K562 (cell line): ENCODE data around the gene TMEM92. TPM values are rescaled to one million over a fixed set of nuclear protein-coding genes. Genes with fewer than 3 reads are reported as not detected.

Source experiments
- FOXJ3 ChIP-seq: sonication (generic); formaldehyde crosslinking; IDR thresholded peaks from 2 replicates; pipeline ENCODE4 v1.4.0; 2020; ENCODE audit warnings: mild to moderate bottlenecking, missing genetic modification reagents
- HEY1 ChIP-seq: fragments of 250-450 bp; sonication (Bioruptor Pico); IDR thresholded peaks from 2 replicates; pipeline ENCODE4 v1.5.0; 2020; ENCODE audit warnings: mild to moderate bottlenecking, moderate library complexity, borderline replicate concordance
- KAT8 ChIP-seq: fragments of 450-650 bp; IDR thresholded peaks from 2 replicates; pipeline ENCODE4 v1.6.1; 2016; ENCODE audit warnings: low read depth, mild to moderate bottlenecking
- MBD1 ChIP-seq: fragments of 250-450 bp; sonication (Bioruptor Pico); IDR thresholded peaks from 2 replicates; pipeline ENCODE4 v1.8.0; 2022; ENCODE audit warnings: inconsistent platforms
- MIER1 ChIP-seq: fragments of 450-650 bp; IDR thresholded peaks from 2 replicates; pipeline ENCODE4 v1.6.1; 2016; ENCODE audit warnings: antibody characterized with exemption, mild to moderate bottlenecking, low read depth
- PRDM10 ChIP-seq: fragments of 450-650 bp; IDR thresholded peaks from 2 replicates; pipeline ENCODE4 v1.6.1; 2018; ENCODE audit not compliant: partially characterized antibody
- PTBP1 ChIP-seq: fragments of 200-400 bp; formaldehyde crosslinking; IDR thresholded peaks from 2 replicates; pipeline ENCODE4 v1.6.1; 2017; ENCODE audit warnings: low read depth, low read length
- SMARCA5 ChIP-seq: fragments of 450-650 bp; IDR thresholded peaks from 2 replicates; pipeline ENCODE4 v1.6.1; 2016
- TEAD4 ChIP-seq, 2 experiments: sonication (generic) in 1 of 2; formaldehyde crosslinking in 1 of 2; IDR thresholded peaks; 2 replicates each; pipeline versions ENCODE4 v1.6.1 to v1.8.0; 2012 to 2022; ENCODE audit warnings: borderline replicate concordance in 1 of 2, inconsistent platforms in 1 of 2, low read length in 1 of 2, mild to moderate bottlenecking in 1 of 2, missing genetic modification reagents in 1 of 2
- ZBTB2 ChIP-seq: fragments of 450-650 bp; IDR thresholded peaks from 2 replicates; pipeline ENCODE4 v1.6.1; 2016; ENCODE audit warnings: antibody characterized with exemption
- polyA plus RNA-seq, 8 experiments: library from polyadenylated mRNA; depleted of rRNA in 4 of 8; stranded (reverse) in 5 of 8; unstranded in 3 of 8; fragments of >200 nt; fragmentation: Nextera tagmentation in 2 of 8; fragmentation: Illumina TruSeq in 1 of 8; extraction: Ambion mirVana in 2 of 8; extraction: Trizol in 1 of 8; gene quantifications; 2 replicates each; pipeline versions ENCODE4 v1.2.1 to v1.2.3, GENCODE V29; 2011 to 2014; ENCODE audit warnings: inconsistent platforms in 1 of 8, missing spikeins in 1 of 8
- total RNA-seq, 7 experiments: library from RNA; depleted of rRNA in 6 of 7; stranded (reverse); fragments of >200 nt in 6 of 7; fragmentation: Illumina TruSeq in 2 of 7; extraction: Trizol in 2 of 7; gene quantifications; 2 replicates each; pipeline versions ENCODE4 v1.2.1 to v1.2.3, GENCODE V29; 2011 to 2021; ENCODE audit warnings: low replicate concordance in 1 of 7

Gene TMEM92
- total and polyA plus RNA-seq, 9 of the 15 experiments (the other 6 are each of a cell fraction or from before 2014, with no cell fraction given), result 0.14 to 2.1 (median 0.40) TPM

GRCh38 chr17:50258647-50259476, 15.4 kb upstream of the TMEM92 start (continued):
- TF ChIP-seq ZBTB2 (no peak), FOXJ3 (CRISPR knock-in tag) (no peak), MBD1 (CRISPR knock-in tag) (no peak), PTBP1 (peak; percentile 44; the same call in 1 of the 2 replicates), SMARCA5 (0 out of 2 replicates have a peak, but pooled peaks have one; percentile 22), TEAD4 (IDR thresholded peaks at IDR 0.05; ENCODE audit: low read length) (no peak), TEAD4 (CRISPR knock-in tag; IDR thresholded peaks at IDR 0.05; ENCODE audit: borderline replicate concordance) (no peak), KAT8 (no peak), MIER1 (no peak), PRDM10 (peak; percentile 40), HEY1 (no peak)
